Sigmoid colon (tissue), 4 donors: ENCODE measurements around the gene TMPRSS11D.

Experiments
- EP300 ChIP-seq, 4 donors: sonication (generic); formaldehyde crosslinking; IDR thresholded peaks; one replicate each; pipeline ENCODE4 v1.6.1; 2017; ENCODE audit warnings: antibody characterized with exemption in 4 of 4
- POLR2A ChIP-seq, 2 donors: fragments of 450-650 bp; IDR thresholded peaks; one replicate each; pipeline ENCODE4 v1.6.1; 2016; ENCODE audit warnings: antibody characterized with exemption in 2 of 2, mild to moderate bottlenecking in 2 of 2, moderate library complexity in 2 of 2
- POLR2AphosphoS5 ChIP-seq, 4 donors: sonication (generic); formaldehyde crosslinking; IDR thresholded peaks; one replicate each; pipeline ENCODE4 v1.6.1; 2017; ENCODE audit warnings: antibody characterized with exemption in 4 of 4
- TF ChIP-seq, protein P1 (sequence below), 4 experiments: fragments of 450-650 bp in 3 of 4; fragments of 200-600 bp in 1 of 4; IDR thresholded peaks; one replicate each; pipeline ENCODE4 v1.5.1; 2016 to 2019; ENCODE audit warnings: antibody characterized with exemption in 4 of 4, mild to moderate bottlenecking in 3 of 4, moderate library complexity in 2 of 4

DNA sequence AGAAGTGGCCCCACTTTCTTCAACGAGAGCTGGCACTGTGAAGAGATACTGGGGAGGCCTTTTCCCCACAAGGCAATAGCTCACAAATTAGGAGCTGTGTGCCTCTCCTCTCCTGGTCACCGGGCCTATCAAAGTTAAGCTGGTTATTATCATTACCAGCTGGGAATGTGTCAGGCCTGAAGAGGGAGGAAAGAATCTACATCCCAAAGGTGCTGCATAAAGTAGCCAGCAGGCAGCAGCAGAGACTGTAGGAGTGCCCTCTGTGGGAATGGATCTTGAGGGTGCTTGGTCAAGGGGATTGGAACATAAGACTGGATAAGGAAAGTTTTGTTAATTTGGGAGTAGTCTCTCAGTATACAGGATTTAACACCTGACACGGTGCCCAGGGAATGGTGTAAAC, 9.1 kb upstream of the TMPRSS11D start:
- TF ChIP-seq, protein P1, sequence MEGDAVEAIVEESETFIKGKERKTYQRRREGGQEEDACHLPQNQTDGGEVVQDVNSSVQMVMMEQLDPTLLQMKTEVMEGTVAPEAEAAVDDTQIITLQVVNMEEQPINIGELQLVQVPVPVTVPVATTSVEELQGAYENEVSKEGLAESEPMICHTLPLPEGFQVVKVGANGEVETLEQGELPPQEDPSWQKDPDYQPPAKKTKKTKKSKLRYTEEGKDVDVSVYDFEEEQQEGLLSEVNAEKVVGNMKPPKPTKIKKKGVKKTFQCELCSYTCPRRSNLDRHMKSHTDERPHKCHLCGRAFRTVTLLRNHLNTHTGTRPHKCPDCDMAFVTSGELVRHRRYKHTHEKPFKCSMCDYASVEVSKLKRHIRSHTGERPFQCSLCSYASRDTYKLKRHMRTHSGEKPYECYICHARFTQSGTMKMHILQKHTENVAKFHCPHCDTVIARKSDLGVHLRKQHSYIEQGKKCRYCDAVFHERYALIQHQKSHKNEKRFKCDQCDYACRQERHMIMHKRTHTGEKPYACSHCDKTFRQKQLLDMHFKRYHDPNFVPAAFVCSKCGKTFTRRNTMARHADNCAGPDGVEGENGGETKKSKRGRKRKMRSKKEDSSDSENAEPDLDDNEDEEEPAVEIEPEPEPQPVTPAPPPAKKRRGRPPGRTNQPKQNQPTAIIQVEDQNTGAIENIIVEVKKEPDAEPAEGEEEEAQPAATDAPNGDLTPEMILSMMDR (IDR thresholded peaks at IDR 0.05), result no peak
- TF ChIP-seq POLR2AphosphoS5 (IDR thresholded peaks at IDR 0.05), result no peak
- no peak for TF ChIP-seq EP300 (IDR thresholded peaks at IDR 0.05)
- TF ChIP-seq POLR2A (IDR thresholded peaks at IDR 0.05), result no peak
